PFSK-1 (cell line): ENCODE results near the gene TMEM42.

ENCODE experiments used
- FOXP2 ChIP-seq: optimal IDR thresholded peaks from 2 replicates; pipeline ENCODE3; 2011; ENCODE audit warnings: borderline replicate concordance, control low read depth, inconsistent platforms; ENCODE audit not compliant: insufficient read depth; ENCODE audit errors: extremely low read length, extremely low read depth
- POLR2AphosphoS5 ChIP-seq: IDR thresholded peaks from 2 replicates; pipeline ENCODE4 v1.6.1; 2012; ENCODE audit warnings: low read depth, mild to moderate bottlenecking, control low read depth, low read length, moderate library complexity
- REST ChIP-seq, 2 experiments: IDR thresholded peaks; 2 replicates each; pipeline versions ENCODE4 v1.6.1 to v1.8.0; 2011 to 2012; ENCODE audit warnings: low read depth in 2 of 2, low read length in 2 of 2, control low read depth in 1 of 2, inconsistent platforms in 1 of 2, mild to moderate bottlenecking in 1 of 2, moderate library complexity in 1 of 2; ENCODE audit not compliant: insufficient read depth in 1 of 2
- SIN3A ChIP-seq: IDR thresholded peaks from 2 replicates; pipeline ENCODE4 v1.6.1; 2012; ENCODE audit warnings: mild to moderate bottlenecking, low read length, moderate library complexity, borderline replicate concordance; ENCODE audit not compliant: insufficient read depth
- TAF1 ChIP-seq: IDR thresholded peaks from 2 replicates; pipeline ENCODE4 v1.6.1; 2012; ENCODE audit warnings: low read length, control low read depth, borderline replicate concordance; ENCODE audit not compliant: insufficient read depth

TMEM42 gene

GRCh38 chr3:44890258-44890657, 28.5 kb downstream of the TMEM42 start:
- peak; percentile 71 to 90 for TF ChIP-seq REST (IDR thresholded peaks at IDR 0.05; ENCODE audit: insufficient read depth in 1 of 2, low read depth in 2 of 2, low read length in 2 of 2)
- TF ChIP-seq TAF1, result no peak

- no peak for TF ChIP-seq FOXP2
- no peak for TF ChIP-seq REST (IDR thresholded peaks at IDR 0.05; ENCODE audit: insufficient read depth in 1 of 2, low read depth in 2 of 2, low read length in 2 of 2)
- no peak for TF ChIP-seq TAF1
- TF ChIP-seq SIN3A, result no peak
- TF ChIP-seq POLR2AphosphoS5, result no peak
These were observed 29.1 kb downstream of the TMEM42 start for GRCh38 chr3:44890852-44891251.

GRCh38 chr3:44892689-44893088, 31.0 kb downstream of the TMEM42 start:
- TF ChIP-seq TAF1 (no peak), SIN3A (no peak), POLR2AphosphoS5 (no peak), REST (IDR thresholded peaks at IDR 0.05; ENCODE audit: insufficient read depth in 1 of 2, low read depth in 2 of 2, low read length in 2 of 2) (no peak), FOXP2 (no peak)

GRCh38 chr3:44893097-44893496, 31.4 kb downstream of the TMEM42 start:
- no peak for TF ChIP-seq FOXP2
- no peak for TF ChIP-seq TAF1
- no peak for TF ChIP-seq REST (IDR thresholded peaks at IDR 0.05; ENCODE audit: insufficient read depth in 1 of 2, low read depth in 2 of 2, low read length in 2 of 2)

GRCh38 chr3:44894485-44894884, 32.8 kb downstream of the TMEM42 start:
- no peak for TF ChIP-seq SIN3A
- TF ChIP-seq POLR2AphosphoS5, result no peak
- TF ChIP-seq FOXP2, result no peak
- TF ChIP-seq TAF1, result no peak
- no peak for TF ChIP-seq REST (IDR thresholded peaks at IDR 0.05; ENCODE audit: insufficient read depth in 1 of 2, low read depth in 2 of 2, low read length in 2 of 2)
